GM06990 (cell line): Measurements from ENCODE around the gene CCBE1.

Experiments
- DNase-seq: peaks from one replicate; pipeline ENCODE4 v3.0.0-alpha.2; 2011; ENCODE audit not compliant: insufficient read length; ENCODE audit errors: extremely low read depth
- H3K27me3 ChIP-seq: replicated peaks from 2 replicates; pipeline ENCODE4 v1.6.0; 2011; ENCODE audit warnings: low read length; ENCODE audit not compliant: control insufficient read depth, insufficient read depth
- H3K36me3 ChIP-seq: 2 replicates; pipeline ENCODE4 v1.5.1; 2011; ENCODE audit warnings: low read length; ENCODE audit not compliant: control insufficient read depth, insufficient read depth
- H3K4me3 ChIP-seq: replicated peaks from 2 replicates; pipeline ENCODE4 v1.5.1; 2011; ENCODE audit warnings: low read depth, mild to moderate bottlenecking, control low read depth, low read length
- TF ChIP-seq, protein P1 (sequence below): IDR thresholded peaks from 2 replicates; pipeline ENCODE4 v1.5.1; 2011; ENCODE audit warnings: low read length, control low read depth, mild to moderate bottlenecking, inconsistent platforms; ENCODE audit not compliant: insufficient read depth, poor library complexity, severe bottlenecking

The CCBE1 gene

DNA sequence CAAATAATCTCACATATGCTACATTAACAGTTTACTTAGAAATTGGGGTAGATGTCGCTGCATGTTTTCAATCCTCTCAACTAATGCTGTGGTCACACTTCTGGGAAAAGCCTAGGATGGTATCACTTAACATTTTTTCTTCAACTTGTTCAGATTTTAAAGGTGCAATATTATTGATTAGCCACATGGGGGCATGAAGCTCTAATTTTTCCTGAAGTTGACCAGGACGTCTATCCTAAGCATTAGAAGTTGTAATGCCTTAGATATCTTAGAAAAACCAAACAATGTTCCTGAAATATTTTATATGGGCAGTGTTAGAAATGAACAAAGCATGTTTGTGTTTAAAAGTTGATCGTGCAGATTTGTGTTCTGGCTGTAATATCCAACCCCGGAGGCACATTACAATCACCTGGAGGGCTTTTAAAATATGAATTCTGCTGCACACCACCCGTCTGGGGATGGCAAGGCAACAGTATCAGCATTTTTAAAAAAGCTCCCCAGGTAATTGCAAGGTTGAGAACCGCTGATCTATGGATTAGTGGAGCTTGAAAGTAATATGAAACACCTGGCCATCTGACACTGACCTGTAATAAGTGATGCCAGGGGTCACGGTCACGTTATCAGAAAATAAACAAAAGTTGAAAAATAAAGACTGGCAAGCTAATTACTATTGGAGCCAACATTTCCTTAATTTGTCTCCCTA, 237.7 kb downstream of the CCBE1 start:
- Histone ChIP-seq H3K36me3 (no peaks in the 10 kb centered on the region), H3K27me3 (peaks cover 2% of the 10 kb centered on the region; the same call in 1 of the 2 replicates)
- DNase-seq: no peak

GRCh38 chr18:59458575-59458974, 238.6 kb downstream of the CCBE1 start:
- H3K4me3 ChIP-seq: no peak overlapping the region
- no peak for DNase-seq
- peaks cover 2% of the 10 kb centered on the region; the same call in 1 of the 2 replicates for H3K27me3 ChIP-seq
- no peaks in the 10 kb centered on the region for H3K36me3 ChIP-seq
- TF ChIP-seq, protein P1, sequence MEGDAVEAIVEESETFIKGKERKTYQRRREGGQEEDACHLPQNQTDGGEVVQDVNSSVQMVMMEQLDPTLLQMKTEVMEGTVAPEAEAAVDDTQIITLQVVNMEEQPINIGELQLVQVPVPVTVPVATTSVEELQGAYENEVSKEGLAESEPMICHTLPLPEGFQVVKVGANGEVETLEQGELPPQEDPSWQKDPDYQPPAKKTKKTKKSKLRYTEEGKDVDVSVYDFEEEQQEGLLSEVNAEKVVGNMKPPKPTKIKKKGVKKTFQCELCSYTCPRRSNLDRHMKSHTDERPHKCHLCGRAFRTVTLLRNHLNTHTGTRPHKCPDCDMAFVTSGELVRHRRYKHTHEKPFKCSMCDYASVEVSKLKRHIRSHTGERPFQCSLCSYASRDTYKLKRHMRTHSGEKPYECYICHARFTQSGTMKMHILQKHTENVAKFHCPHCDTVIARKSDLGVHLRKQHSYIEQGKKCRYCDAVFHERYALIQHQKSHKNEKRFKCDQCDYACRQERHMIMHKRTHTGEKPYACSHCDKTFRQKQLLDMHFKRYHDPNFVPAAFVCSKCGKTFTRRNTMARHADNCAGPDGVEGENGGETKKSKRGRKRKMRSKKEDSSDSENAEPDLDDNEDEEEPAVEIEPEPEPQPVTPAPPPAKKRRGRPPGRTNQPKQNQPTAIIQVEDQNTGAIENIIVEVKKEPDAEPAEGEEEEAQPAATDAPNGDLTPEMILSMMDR: no peak

More for the DNA sequence above, 237.7 kb downstream of the CCBE1 start:
- TF ChIP-seq, protein P1: peak; percentile 51
- no peak overlapping the region for H3K4me3 ChIP-seq

GRCh38 chr18:59456657-59457056, 240.6 kb downstream of the CCBE1 start:
- no peak for DNase-seq
- Histone ChIP-seq H3K36me3 (no peaks in the 10 kb centered on the region), H3K4me3 (no peak overlapping the region), H3K27me3 (peaks cover 2% of the 10 kb centered on the region; the same call in 1 of the 2 replicates)
- TF ChIP-seq, protein P1: no peak

DNA sequence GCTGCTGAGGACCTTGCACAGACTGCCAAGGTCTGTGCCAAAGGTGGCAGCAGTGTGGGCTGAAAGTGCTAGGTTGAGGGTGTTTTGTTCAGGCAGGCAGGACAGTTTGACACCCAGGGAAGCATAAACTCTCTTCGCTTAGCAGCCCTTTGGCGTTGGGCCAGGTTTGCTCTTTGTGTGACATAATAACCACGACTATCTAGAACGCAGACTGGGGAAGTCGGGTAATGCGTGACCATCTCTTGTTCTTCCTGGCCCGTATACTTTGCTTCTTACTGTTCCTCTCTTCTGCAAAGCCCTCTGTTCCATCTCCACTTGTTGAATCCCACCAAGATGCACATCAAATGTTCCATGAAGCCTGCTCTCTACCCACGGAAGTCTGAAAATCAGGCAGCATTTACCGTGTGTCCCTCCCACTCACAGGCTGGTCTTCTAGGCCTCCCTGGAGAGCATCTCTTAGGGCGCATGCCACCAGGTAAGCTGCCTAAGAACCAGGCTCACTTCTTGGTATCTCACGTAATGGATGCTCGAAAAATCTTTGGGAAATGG, 241.4 kb downstream of the CCBE1 start:
- DNase-seq: no peak
- H3K36me3 ChIP-seq: no peaks in the 10 kb centered on the region
- peaks cover 2% of the 10 kb centered on the region; the same call in 1 of the 2 replicates for H3K27me3 ChIP-seq
- no peak overlapping the region for H3K4me3 ChIP-seq
- TF ChIP-seq, protein P1: no peak

- TF ChIP-seq, protein P1: no peak
- no peaks in the 10 kb centered on the region for H3K36me3 ChIP-seq
These were observed 242.1 kb downstream of the CCBE1 start for GRCh38 chr18:59454909-59455727.

More at GRCh38 chr18:59454909-59455727, 242.1 kb downstream of the CCBE1 start:
- no peak for DNase-seq
- no peak overlapping the region for H3K4me3 ChIP-seq
- peaks cover 2% of the 10 kb centered on the region; the same call in 1 of the 2 replicates for H3K27me3 ChIP-seq
